C4-2B (cell line): Measurements from ENCODE around the gene CCDC191.

Source experiments
- CTCF ChIP-seq: fragments of 450-650 bp; conservative IDR thresholded peaks from 2 replicates; pipeline ENCODE4 v1.5.1; 2017; ENCODE audit warnings: mild to moderate bottlenecking
- ZFX ChIP-seq: fragments of 450-650 bp; IDR thresholded peaks from 2 replicates; pipeline ENCODE4 v1.6.1; 2017

- TF ChIP-seq CTCF (no peak), ZFX (no peak)
Observed at GRCh38 chr3:114035896-114036295, 20.4 kb downstream of the CCDC191 start.
